ENCODE measurements around the gene SRSF12.
"Not testable (repeated sequence)": the region's sequence is repeated elsewhere in the genome, so short reads cannot be mapped to it uniquely, and the experiment has no call there.

DNA sequence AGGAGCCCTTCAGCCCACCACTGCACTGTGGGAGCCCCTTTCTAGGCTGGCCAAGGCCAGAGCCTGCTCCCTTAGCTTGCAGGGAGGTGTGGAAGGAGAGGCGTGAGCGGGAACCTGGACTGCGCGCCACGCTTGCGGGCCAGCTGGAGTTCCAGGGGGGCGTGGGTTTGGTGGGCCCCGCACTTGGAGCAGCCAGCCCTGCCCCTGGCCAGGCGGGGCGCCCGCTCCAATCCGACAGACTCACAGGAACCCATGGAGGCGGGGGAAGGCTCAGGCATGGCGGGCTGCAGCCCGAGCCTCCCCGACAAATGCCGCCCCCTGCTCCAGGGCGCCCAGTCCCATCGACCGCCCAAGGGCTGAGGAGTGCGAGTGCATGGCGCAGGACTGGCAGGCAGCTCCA, 52.9 kb downstream of the SRSF12 start:
- TF ChIP-seq POLR2A (IDR thresholded peaks at IDR 0.05): not testable (repeated sequence)
- TF ChIP-seq, protein P1, sequence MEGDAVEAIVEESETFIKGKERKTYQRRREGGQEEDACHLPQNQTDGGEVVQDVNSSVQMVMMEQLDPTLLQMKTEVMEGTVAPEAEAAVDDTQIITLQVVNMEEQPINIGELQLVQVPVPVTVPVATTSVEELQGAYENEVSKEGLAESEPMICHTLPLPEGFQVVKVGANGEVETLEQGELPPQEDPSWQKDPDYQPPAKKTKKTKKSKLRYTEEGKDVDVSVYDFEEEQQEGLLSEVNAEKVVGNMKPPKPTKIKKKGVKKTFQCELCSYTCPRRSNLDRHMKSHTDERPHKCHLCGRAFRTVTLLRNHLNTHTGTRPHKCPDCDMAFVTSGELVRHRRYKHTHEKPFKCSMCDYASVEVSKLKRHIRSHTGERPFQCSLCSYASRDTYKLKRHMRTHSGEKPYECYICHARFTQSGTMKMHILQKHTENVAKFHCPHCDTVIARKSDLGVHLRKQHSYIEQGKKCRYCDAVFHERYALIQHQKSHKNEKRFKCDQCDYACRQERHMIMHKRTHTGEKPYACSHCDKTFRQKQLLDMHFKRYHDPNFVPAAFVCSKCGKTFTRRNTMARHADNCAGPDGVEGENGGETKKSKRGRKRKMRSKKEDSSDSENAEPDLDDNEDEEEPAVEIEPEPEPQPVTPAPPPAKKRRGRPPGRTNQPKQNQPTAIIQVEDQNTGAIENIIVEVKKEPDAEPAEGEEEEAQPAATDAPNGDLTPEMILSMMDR (IDR thresholded peaks at IDR 0.05): not testable (repeated sequence)

Data from prostate gland (tissue), 2 donors.